CD14-positive monocyte (primary cell): ENCODE results near the gene FRMD4A. TPM values are rescaled to one million over a fixed set of nuclear protein-coding genes. Genes with fewer than 3 reads are reported as not detected.

Experiments used
- DNase-seq, 3 donors: peaks; one replicate each; pipeline ENCODE4 v3.0.0-alpha.2; 2011 to 2022
- H2AFZ ChIP-seq: 2 replicates; pipeline ENCODE4 v1.6.0; 2012; ENCODE audit warnings: mild to moderate bottlenecking, low read depth, low read length, inconsistent platforms; ENCODE audit not compliant: insufficient read depth, poor library complexity, severe bottlenecking
- H3K27ac ChIP-seq, 2 donors: 1 replicate in 1 of 2; 2 replicates in 1 of 2; pipeline ENCODE4 v1.5.1; 2012 to 2013; ENCODE audit warnings: low read length in 2 of 2, control low read depth in 1 of 2, inconsistent platforms in 1 of 2, low read depth in 1 of 2, mild to moderate bottlenecking in 1 of 2
- H3K27me3 ChIP-seq, 2 donors: one replicate each; pipeline versions ENCODE4 v1.6.0 to v1.6.1; 2011 to 2013; ENCODE audit warnings: low read length in 2 of 2; ENCODE audit not compliant: control insufficient read depth in 2 of 2, insufficient read depth in 2 of 2
- H3K36me3 ChIP-seq, 2 donors: replicated peaks in 1 of 2; 1 replicate in 1 of 2; 2 replicates in 1 of 2; pipeline versions ENCODE4 v1.5.1 to v1.6.1; 2012 to 2013; ENCODE audit warnings: low read length in 2 of 2, control low read depth in 1 of 2, inconsistent platforms in 1 of 2, mild to moderate bottlenecking in 1 of 2; ENCODE audit not compliant: insufficient read depth in 2 of 2, control insufficient read depth in 1 of 2
- H3K4me1 ChIP-seq, 2 donors: 1 replicate in 1 of 2; 2 replicates in 1 of 2; pipeline versions ENCODE4 v1.5.1 to v1.6.1; 2012 to 2013; ENCODE audit warnings: low read length in 2 of 2, control low read depth in 1 of 2, inconsistent platforms in 1 of 2, mild to moderate bottlenecking in 1 of 2, moderate library complexity in 1 of 2; ENCODE audit not compliant: insufficient read depth in 2 of 2, control insufficient read depth in 1 of 2
- H3K4me2 ChIP-seq: replicated peaks from 2 replicates; pipeline ENCODE3; 2012; ENCODE audit warnings: low read length, moderate library complexity, mild to moderate bottlenecking; ENCODE audit not compliant: poor library complexity, severe bottlenecking; ENCODE audit errors: extremely low read depth
- H3K4me3 ChIP-seq, 3 experiments: fragments of 200-600 bp in 1 of 3; sonication (generic) in 1 of 3; replicated peaks in 1 of 3; 1 replicate in 2 of 3; 2 replicates in 1 of 3; pipeline ENCODE4 v1.5.1; 2011 to 2013; ENCODE audit warnings: low read length in 3 of 3, mild to moderate bottlenecking in 3 of 3, control low read depth in 2 of 3, low read depth in 2 of 3, inconsistent platforms in 1 of 3, moderate library complexity in 1 of 3
- H3K79me2 ChIP-seq: 2 replicates; pipeline ENCODE4 v1.6.0; 2012; ENCODE audit warnings: mild to moderate bottlenecking, control low read depth, inconsistent platforms, low read length, moderate library complexity; ENCODE audit not compliant: insufficient read depth
- H3K9ac ChIP-seq: 2 replicates; pipeline ENCODE4 v1.6.0; 2017; ENCODE audit warnings: low read length, mild to moderate bottlenecking; ENCODE audit not compliant: insufficient read depth, poor library complexity, severe bottlenecking
- H3K9me3 ChIP-seq, 2 donors: replicated peaks in 1 of 2; 1 replicate in 1 of 2; 2 replicates in 1 of 2; pipeline versions ENCODE4 v1.5.1 to v1.6.1; 2012 to 2013; ENCODE audit warnings: low read length in 2 of 2, control low read depth in 1 of 2; ENCODE audit not compliant: control insufficient read depth in 1 of 2, insufficient read depth in 1 of 2
- H4K20me1 ChIP-seq: 2 replicates; pipeline ENCODE4 v1.6.0; 2012; ENCODE audit warnings: mild to moderate bottlenecking, low read length, control low read depth, moderate library complexity; ENCODE audit not compliant: insufficient read depth
- H3K27ac Mint-ChIP-seq, 7 donors: one replicate each; pipeline ENCODE4 v1.8.0; 2020; ENCODE audit warnings: mild to moderate bottlenecking in 7 of 7, mixed read lengths in 7 of 7, moderate library complexity in 6 of 7, inconsistent platforms in 2 of 7
- H3K27me3 Mint-ChIP-seq, 3 donors: one replicate each; pipeline ENCODE4 v1.8.0; 2021 to 2022; ENCODE audit warnings: low read depth in 3 of 3, mild to moderate bottlenecking in 3 of 3, mixed read lengths in 3 of 3, moderate library complexity in 3 of 3, inconsistent platforms in 1 of 3
- H3K36me3 Mint-ChIP-seq, 2 donors: one replicate each; pipeline ENCODE4 v1.8.0; 2020; ENCODE audit warnings: mixed read lengths in 2 of 2, inconsistent platforms in 1 of 2, mild to moderate bottlenecking in 1 of 2
- H3K4me1 Mint-ChIP-seq: one replicate; pipeline ENCODE4 v1.8.0; 2020; ENCODE audit warnings: mild to moderate bottlenecking, mixed read lengths
- H3K4me3 Mint-ChIP-seq, 2 donors: one replicate each; pipeline ENCODE4 v1.8.0; 2020; ENCODE audit warnings: mild to moderate bottlenecking in 2 of 2, mixed read lengths in 2 of 2, moderate library complexity in 1 of 2
- H3K9me3 Mint-ChIP-seq, 7 donors: one replicate each; pipeline ENCODE4 v1.8.0; 2020 to 2022; ENCODE audit warnings: mixed read lengths in 7 of 7, mild to moderate bottlenecking in 6 of 7, moderate library complexity in 6 of 7, inconsistent platforms in 2 of 7
- WGBS: methylation state at CpG from one replicate; pipeline ENCODE4 v1.1.5; 2013; ENCODE audit warnings: missing lambda C conversion rate; ENCODE audit not compliant: insufficient coverage; 5-methylcytosine and 5-hydroxymethylcytosine counted together
- intact Hi-C, 2 donors: fragments of 100-400 bp; cut with micrococcal nuclease; formaldehyde crosslinking; loops; one replicate each; pipeline versions ENCODE4 v1.15.0 to v1.15.1; 2023
- polyA plus RNA-seq, 3 donors: library from polyadenylated mRNA; depleted of rRNA in 1 of 3; unstranded in 2 of 3; stranded (reverse) in 1 of 3; fragments of 300-500 nt in 2 of 3; fragments of >200 nt in 1 of 3; fragmentation: Illumina TruSeq in 2 of 3; gene quantifications; 1 replicate in 2 of 3; 2 replicates in 1 of 3; pipeline ENCODE4 v1.2.3, GENCODE V29; 2012 to 2021
- TF ChIP-seq, protein P1 (sequence below): fragments of 200-600 bp; IDR thresholded peaks from one replicate; pipeline ENCODE4 v1.8.0; 2022; ENCODE audit warnings: antibody characterized with exemption, mild to moderate bottlenecking

The FRMD4A gene
- polyA plus RNA-seq, 3 donors, result 0.12 TPM; not detected in 2

GRCh38 chr10:14024329-14025202 lies 306.2 kb downstream of the FRMD4A start:
- intact Hi-C loops, result no loop called here
- H3K79me2 ChIP-seq, result no peaks in the 10 kb centered on the region
- Mint-ChIP-seq H3K27ac (peak overlapping the region in 2 of 7 donors; percentile 14 to 29), H3K36me3 (no peaks in the 10 kb centered on the region), H3K9me3 (peaks cover 0 to 6% (median 2%) of the 10 kb centered on the region in 7 donors), H3K4me1 (peaks cover 9% of the 10 kb centered on the region), H3K4me3 (peak overlapping the region; percentile 53 to 84), H3K27me3 (peaks cover 11 to 29% (median 16%) of the 10 kb centered on the region in 3 donors)
- H3K27ac ChIP-seq, result no peak overlapping the region
- H3K9me3 ChIP-seq, result peaks cover 0 to 5% of the 10 kb centered on the region in 2 donors
- no peak overlapping the region for H3K9ac ChIP-seq
- TF ChIP-seq, protein P1, sequence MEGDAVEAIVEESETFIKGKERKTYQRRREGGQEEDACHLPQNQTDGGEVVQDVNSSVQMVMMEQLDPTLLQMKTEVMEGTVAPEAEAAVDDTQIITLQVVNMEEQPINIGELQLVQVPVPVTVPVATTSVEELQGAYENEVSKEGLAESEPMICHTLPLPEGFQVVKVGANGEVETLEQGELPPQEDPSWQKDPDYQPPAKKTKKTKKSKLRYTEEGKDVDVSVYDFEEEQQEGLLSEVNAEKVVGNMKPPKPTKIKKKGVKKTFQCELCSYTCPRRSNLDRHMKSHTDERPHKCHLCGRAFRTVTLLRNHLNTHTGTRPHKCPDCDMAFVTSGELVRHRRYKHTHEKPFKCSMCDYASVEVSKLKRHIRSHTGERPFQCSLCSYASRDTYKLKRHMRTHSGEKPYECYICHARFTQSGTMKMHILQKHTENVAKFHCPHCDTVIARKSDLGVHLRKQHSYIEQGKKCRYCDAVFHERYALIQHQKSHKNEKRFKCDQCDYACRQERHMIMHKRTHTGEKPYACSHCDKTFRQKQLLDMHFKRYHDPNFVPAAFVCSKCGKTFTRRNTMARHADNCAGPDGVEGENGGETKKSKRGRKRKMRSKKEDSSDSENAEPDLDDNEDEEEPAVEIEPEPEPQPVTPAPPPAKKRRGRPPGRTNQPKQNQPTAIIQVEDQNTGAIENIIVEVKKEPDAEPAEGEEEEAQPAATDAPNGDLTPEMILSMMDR, result no peak
- H2AFZ ChIP-seq, result no peak overlapping the region
- no peaks in the 10 kb centered on the region for H3K36me3 ChIP-seq
- peak in 2 of 3 donors; percentile 24 to 41 for DNase-seq
- H3K4me2 ChIP-seq, result no peak overlapping the region
- 37% methylated on average over 5 of the region's 15 CpGs for WGBS
- H4K20me1 ChIP-seq, result no peaks in the 10 kb centered on the region
- no peak overlapping the region for H3K4me3 ChIP-seq
- H3K27me3 ChIP-seq, result peaks cover 3 to 11% of the 10 kb centered on the region in 2 donors
- peaks cover 0 to 7% of the 10 kb centered on the region in 2 donors for H3K4me1 ChIP-seq

DNA sequence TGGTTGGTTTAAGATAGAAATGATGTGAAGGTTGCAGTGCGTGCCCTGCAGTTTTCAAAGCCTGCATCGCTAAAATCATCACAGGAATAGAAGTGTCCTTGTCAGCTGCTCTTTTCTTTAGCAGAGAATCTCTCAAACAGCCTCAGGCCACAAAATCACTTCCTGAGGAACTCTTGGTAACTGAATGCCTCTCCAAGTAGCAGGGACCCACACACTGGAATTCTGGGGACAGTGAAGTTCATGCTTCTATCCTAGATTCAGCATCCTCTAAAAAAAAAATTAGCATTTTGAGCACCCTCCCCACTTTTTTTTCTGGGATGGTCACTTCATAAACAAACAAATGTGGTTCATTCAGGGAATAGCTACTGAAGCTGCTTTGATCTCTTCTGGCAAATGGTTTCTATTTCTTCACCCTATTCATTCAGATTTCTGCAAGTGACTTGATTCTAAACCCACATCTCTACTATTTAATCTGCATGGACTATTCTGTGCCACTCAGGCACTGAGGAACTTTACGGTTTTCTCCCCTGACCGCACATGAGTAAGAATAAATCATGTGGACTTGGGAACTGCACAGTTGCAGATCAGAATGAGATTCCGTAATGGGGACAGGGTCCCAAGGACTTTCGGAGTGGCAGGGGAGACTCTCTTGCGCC lies 306.9 kb downstream of the FRMD4A start:
- Histone ChIP-seq H3K9ac (no peak overlapping the region), H3K4me3 (no peak overlapping the region), H3K9me3 (peaks cover 0 to 6% of the 10 kb centered on the region in 2 donors), H2AFZ (no peak overlapping the region), H3K27ac (no peak overlapping the region), H3K27me3 (peaks cover 3 to 11% of the 10 kb centered on the region in 2 donors), H3K4me2 (no peak overlapping the region), H3K4me1 (peaks cover 0 to 7% of the 10 kb centered on the region in 2 donors), H4K20me1 (no peaks in the 10 kb centered on the region), H3K79me2 (no peaks in the 10 kb centered on the region), H3K36me3 (no peaks in the 10 kb centered on the region)
- peak in 1 of 3 donors; percentile 22 for DNase-seq
- Mint-ChIP-seq H3K36me3 (no peaks in the 10 kb centered on the region), H3K27ac (no peak overlapping the region), H3K27me3 (peaks cover 7 to 26% (median 16%) of the 10 kb centered on the region in 3 donors), H3K4me3 (peak overlapping the region in 1 of 2 donors; percentile 84), H3K9me3 (peaks cover 3 to 10% (median 6%) of the 10 kb centered on the region in 7 donors), H3K4me1 (peaks cover 9% of the 10 kb centered on the region)
- WGBS, result 70% methylated on average over 1 of the region's 7 CpGs
- TF ChIP-seq, protein P1, result no peak
- intact Hi-C loops, result no loop called here
